ENCODE results near the gene PTP4A1.

GRCh38 chr6:63574554-63574900, 2.2 kb downstream of the PTP4A1 start:
- no peak for TF ChIP-seq CTCF (conservative IDR thresholded peaks at IDR 0.05; ENCODE audit: low read depth, low read length)
- TF ChIP-seq EZH2 (IDR thresholded peaks at IDR 0.05; ENCODE audit: borderline replicate concordance, low read depth, low read length, poor library complexity, severe bottlenecking) = no peak

Measured in A673 (cell line).